Body of pancreas (tissue), 4 donors: Measurements from ENCODE around the gene SPATA19.

Experiments used
- POLR2A ChIP-seq, 3 donors: fragments of 450-650 bp; IDR thresholded peaks; one replicate each; pipeline ENCODE4 v1.6.1; 2016; ENCODE audit warnings: antibody characterized with exemption in 3 of 3, mild to moderate bottlenecking in 2 of 3
- TF ChIP-seq, protein P1 (sequence below), 7 experiments: fragments of 450-650 bp in 4 of 7; fragments of 200-600 bp in 3 of 7; sonication (generic) in 3 of 7; IDR thresholded peaks; one replicate each; pipeline ENCODE4 v1.5.1; 2016 to 2019; ENCODE audit warnings: antibody characterized with exemption in 7 of 7

DNA sequence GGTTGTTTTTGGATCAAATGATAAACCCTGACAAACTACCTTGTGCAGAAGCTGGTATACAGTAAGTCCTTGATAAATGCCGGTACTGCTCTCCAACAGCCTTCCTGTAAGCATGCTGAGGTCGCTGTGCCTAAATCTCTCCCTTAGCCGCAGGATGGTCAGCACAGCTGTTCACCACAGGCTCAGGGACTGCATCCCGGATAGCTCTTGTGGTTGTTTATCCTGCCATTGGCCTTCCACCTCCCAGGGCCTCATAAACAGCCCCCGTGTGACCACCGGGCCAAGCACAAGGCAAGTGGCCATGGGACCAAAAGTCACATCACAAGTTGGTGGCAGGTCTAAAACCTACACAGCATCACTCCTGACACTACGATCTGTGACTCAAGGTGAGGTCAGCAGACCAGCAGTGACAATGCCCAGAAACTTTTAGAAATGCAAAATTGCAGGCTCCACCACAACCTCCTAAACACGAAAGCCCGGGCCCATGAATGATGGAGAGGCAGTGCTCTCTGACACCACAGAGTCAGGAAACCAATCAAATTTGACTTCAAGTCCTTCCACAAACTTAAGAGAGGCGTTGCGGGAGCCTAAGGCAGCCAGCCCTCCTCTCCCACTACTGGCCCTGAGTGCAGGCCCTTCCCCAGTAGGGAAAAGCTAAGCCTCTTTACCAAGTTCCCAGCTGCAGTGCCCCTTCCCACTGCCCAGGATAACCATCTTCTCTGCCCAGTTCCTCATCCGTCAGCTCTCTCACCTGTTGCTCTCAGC is 3.9 kb downstream of the SPATA19 start:
- TF ChIP-seq, protein P1, sequence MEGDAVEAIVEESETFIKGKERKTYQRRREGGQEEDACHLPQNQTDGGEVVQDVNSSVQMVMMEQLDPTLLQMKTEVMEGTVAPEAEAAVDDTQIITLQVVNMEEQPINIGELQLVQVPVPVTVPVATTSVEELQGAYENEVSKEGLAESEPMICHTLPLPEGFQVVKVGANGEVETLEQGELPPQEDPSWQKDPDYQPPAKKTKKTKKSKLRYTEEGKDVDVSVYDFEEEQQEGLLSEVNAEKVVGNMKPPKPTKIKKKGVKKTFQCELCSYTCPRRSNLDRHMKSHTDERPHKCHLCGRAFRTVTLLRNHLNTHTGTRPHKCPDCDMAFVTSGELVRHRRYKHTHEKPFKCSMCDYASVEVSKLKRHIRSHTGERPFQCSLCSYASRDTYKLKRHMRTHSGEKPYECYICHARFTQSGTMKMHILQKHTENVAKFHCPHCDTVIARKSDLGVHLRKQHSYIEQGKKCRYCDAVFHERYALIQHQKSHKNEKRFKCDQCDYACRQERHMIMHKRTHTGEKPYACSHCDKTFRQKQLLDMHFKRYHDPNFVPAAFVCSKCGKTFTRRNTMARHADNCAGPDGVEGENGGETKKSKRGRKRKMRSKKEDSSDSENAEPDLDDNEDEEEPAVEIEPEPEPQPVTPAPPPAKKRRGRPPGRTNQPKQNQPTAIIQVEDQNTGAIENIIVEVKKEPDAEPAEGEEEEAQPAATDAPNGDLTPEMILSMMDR (IDR thresholded peaks at IDR 0.05), result no peak
- no peak for TF ChIP-seq POLR2A (IDR thresholded peaks at IDR 0.05)
